HT1080 (cell line): ENCODE data around the gene LUM. TPM values are rescaled to one million over a fixed set of nuclear protein-coding genes. Genes with fewer than 3 reads are reported as not detected.

Source experiments
- DNase-seq: peaks from one replicate; pipeline ENCODE4 v3.0.0-alpha.2; 2015; ENCODE audit warnings: low read depth
- polyA plus RNA-seq, 2 experiments: library from polyadenylated mRNA; depleted of rRNA; stranded (reverse); fragments of >200 nt; gene quantifications; 2 replicates each; pipeline ENCODE4 v1.2.3, GENCODE V29; 2015
- total RNA-seq: library from RNA; depleted of rRNA; stranded (reverse); fragments of >200 nt; shearing (Covaris generic); gene quantifications from 2 replicates; pipeline ENCODE4 v1.2.3, GENCODE V29; 2014; rRNA removed

LUM gene
- total RNA-seq: 0.08 TPM in 1 of 2 replicates, not detected in the other
- polyA plus RNA-seq (2015; cell fraction: cytosol; rRNA removed): not detected in 2 replicates
- polyA plus RNA-seq (2015; cell fraction: nucleus; rRNA removed): not detected in 2 replicates

GRCh38 chr12:91111366-91112325 lies at the start of gene LUM:
LUM (minus strand) TSS chr12:91111494; CDS start chr12:91108979, 2,515 bp downstream.
- DNase-seq: no peak

GRCh38 chr12:91161009-91161408 lies 49.7 kb upstream of the LUM start:
- DNase-seq: no peak

- DNase-seq: no peak
Observed at GRCh38 chr12:91155990-91156389, 44.7 kb upstream of the LUM start.

- no peak for DNase-seq
Observed at GRCh38 chr12:91154131-91154530, 42.8 kb upstream of the LUM start.

GRCh38 chr12:91144053-91144452 lies 32.8 kb upstream of the LUM start:
- DNase-seq: peak; percentile 71

- DNase-seq: no peak
Observed at GRCh38 chr12:91143206-91143605, 31.9 kb upstream of the LUM start.

GRCh38 chr12:91142221-91142631 lies 30.9 kb upstream of the LUM start:
- no peak for DNase-seq

GRCh38 chr12:91140026-91140931 lies 29.0 kb upstream of the LUM start:
- peak; percentile 23 for DNase-seq

GRCh38 chr12:91139286-91139685 lies 28.0 kb upstream of the LUM start:
- DNase-seq: no peak

- no peak for DNase-seq
Observed at GRCh38 chr12:91138337-91138920, 27.1 kb upstream of the LUM start.

GRCh38 chr12:91133871-91134270 lies 22.6 kb upstream of the LUM start:
- DNase-seq: peak; percentile 21

- DNase-seq: no peak
Observed at GRCh38 chr12:91129662-91130362, 18.5 kb upstream of the LUM start.

- DNase-seq: peak; percentile 45
Observed at GRCh38 chr12:91127751-91128150, 16.5 kb upstream of the LUM start.

- DNase-seq: no peak
Observed at GRCh38 chr12:91127306-91127705, 16.0 kb upstream of the LUM start.

- DNase-seq: no peak
Observed at GRCh38 chr12:91126516-91126915, 15.2 kb upstream of the LUM start.

- no peak for DNase-seq
Observed at GRCh38 chr12:91123236-91123916, 12.1 kb upstream of the LUM start.

- no peak for DNase-seq
Observed at GRCh38 chr12:91120781-91121180, 9.5 kb upstream of the LUM start.

GRCh38 chr12:91119089-91119488 lies 7.8 kb upstream of the LUM start:
- DNase-seq: no peak

- no peak for DNase-seq
Observed at GRCh38 chr12:91113621-91114020, 2.3 kb upstream of the LUM start.

GRCh38 chr12:91110311-91110924 lies 876 bp downstream of the LUM start:
- no peak for DNase-seq
